PC-9 (cell line): ENCODE results near the gene UGT2B28. TPM values are rescaled to one million over a fixed set of nuclear protein-coding genes. Genes with fewer than 3 reads are reported as not detected.
"Not testable (repeated sequence)": the region's sequence is repeated elsewhere in the genome, so short reads cannot be mapped to it uniquely, and the experiment has no call there.

Source experiments
- BruUV-seq: library from RNA; stranded (reverse); fragments of 400-500 nt; replicated peaks from 2 replicates; lab custom pipeline; 2021; lab: Mats Ljungman, UMichigan
- CTCF ChIA-PET: fragments of 300-600 bp; sonication (Branson Sonifier 250); formaldehyde crosslinking; loops from one replicate; lab custom pipeline; 2022; ENCODE audit warnings: antibody characterized with exemption; lab: Charles Lee
- POLR2A ChIA-PET: fragments of 300-600 bp; sonication (Branson Sonifier 250); formaldehyde crosslinking; loops from one replicate; lab custom pipeline; 2022; ENCODE audit warnings: antibody characterized with exemption; ENCODE audit not compliant: unreplicated experiment; lab: Charles Lee
- DNase-seq, 2 experiments: peaks; one replicate each; pipeline versions ENCODE4 v3.0.0 to v3.0.0-alpha.2; 2015 to 2022; ENCODE audit warnings: mixed read lengths in 1 of 2
- H2AFZ ChIP-seq: fragments of 200-600 bp; sonication (generic); 2 replicates; pipeline ENCODE4 v1.8.1; 2017; ENCODE audit warnings: antibody characterized with exemption
- H3F3A ChIP-seq: fragments of 200-600 bp; sonication (generic); 2 replicates; pipeline ENCODE4 v1.8.1; 2017; ENCODE audit warnings: antibody characterized with exemption, mild to moderate bottlenecking, low read depth; ENCODE audit not compliant: insufficient read depth
- H3K27ac ChIP-seq: fragments of 200-600 bp; sonication (generic); 2 replicates; pipeline ENCODE4 v1.6.1; 2016; ENCODE audit warnings: mixed run types
- H3K27me3 ChIP-seq: fragments of 200-600 bp; sonication (generic); 2 replicates; pipeline ENCODE4 v1.6.1; 2016; ENCODE audit warnings: low read depth, mixed run types; ENCODE audit not compliant: insufficient read depth
- H3K36me3 ChIP-seq: fragments of 200-600 bp; sonication (generic); 2 replicates; pipeline ENCODE4 v1.6.1; 2016; ENCODE audit warnings: low read depth, mixed run types
- H3K4me1 ChIP-seq: fragments of 200-600 bp; sonication (generic); replicated peaks from 2 replicates; pipeline ENCODE4 v1.6.1; 2016; ENCODE audit warnings: mixed run types; ENCODE audit not compliant: insufficient read depth
- H3K4me2 ChIP-seq: fragments of 200-600 bp; sonication (generic); 2 replicates; pipeline ENCODE4 v1.6.1; 2017; ENCODE audit warnings: mixed run types
- H3K4me3 ChIP-seq: fragments of 200-600 bp; sonication (generic); 2 replicates; pipeline ENCODE4 v1.6.1; 2016; ENCODE audit warnings: mixed run types
- H3K79me2 ChIP-seq: fragments of 200-600 bp; sonication (generic); 2 replicates; pipeline ENCODE4 v1.6.1; 2017; ENCODE audit warnings: low read depth, mixed run types
- H3K9me2 ChIP-seq: fragments of 200-600 bp; sonication (generic); 2 replicates; pipeline ENCODE4 v1.8.1; 2017; ENCODE audit warnings: mild to moderate bottlenecking; ENCODE audit not compliant: insufficient read depth
- H3K9me3 ChIP-seq: fragments of 200-600 bp; sonication (generic); 2 replicates; pipeline ENCODE4 v1.8.1; 2016; ENCODE audit warnings: low read depth; ENCODE audit not compliant: insufficient read depth
- H4K20me1 ChIP-seq: fragments of 200-600 bp; sonication (generic); 2 replicates; pipeline ENCODE4 v1.8.1; 2017; ENCODE audit not compliant: insufficient read depth
- intact Hi-C: fragments of 100-400 bp; cut with micrococcal nuclease; formaldehyde crosslinking; loops from one replicate; pipeline ENCODE4 v1.10.0; 2022; ENCODE audit not compliant: unreplicated experiment
- total RNA-seq: library from RNA; stranded (reverse); gene quantifications from 2 replicates; pipeline ENCODE4 v1.2.3, GENCODE V29; 2021

UGT2B28 gene
- total RNA-seq, 1 experiment from 2014 or later, result not detected

- H3F3A ChIP-seq, H3K4me2 ChIP-seq, H4K20me1 ChIP-seq, H3K9me3 ChIP-seq, DNase-seq, H2AFZ ChIP-seq, H3K27me3 ChIP-seq, intact Hi-C loops, H3K79me2 ChIP-seq, H3K9me2 ChIP-seq, H3K4me1 ChIP-seq, H3K36me3 ChIP-seq, H3K27ac ChIP-seq, CTCF ChIA-PET, H3K4me3 ChIP-seq, POLR2A ChIA-PET, BruUV-seq: not testable (repeated sequence)
These were observed 37.6 kb upstream of the UGT2B28 start for GRCh38 chr4:69242562-69243240.

GRCh38 chr4:69250884-69251283, 29.4 kb upstream of the UGT2B28 start:
- H3K27me3 ChIP-seq, intact Hi-C loops, H3K9me3 ChIP-seq, BruUV-seq, H4K20me1 ChIP-seq, CTCF ChIA-PET, H3K9me2 ChIP-seq, H3F3A ChIP-seq, H3K27ac ChIP-seq, DNase-seq, H3K36me3 ChIP-seq, POLR2A ChIA-PET, H3K4me1 ChIP-seq, H3K4me3 ChIP-seq, H3K4me2 ChIP-seq, H2AFZ ChIP-seq, H3K79me2 ChIP-seq: not testable (repeated sequence)

GRCh38 chr4:69253147-69253772, 27.0 kb upstream of the UGT2B28 start:
- H3K4me3 ChIP-seq, H2AFZ ChIP-seq, H3K36me3 ChIP-seq, intact Hi-C loops, DNase-seq, H3K79me2 ChIP-seq, H3K9me3 ChIP-seq, H3K4me1 ChIP-seq, H3K4me2 ChIP-seq, H3K27me3 ChIP-seq, H4K20me1 ChIP-seq, H3K27ac ChIP-seq, CTCF ChIA-PET, H3K9me2 ChIP-seq, H3F3A ChIP-seq, BruUV-seq, POLR2A ChIA-PET: not testable (repeated sequence)

- H4K20me1 ChIP-seq, H3K36me3 ChIP-seq, intact Hi-C loops, H3K9me2 ChIP-seq, H3F3A ChIP-seq, H3K27ac ChIP-seq, H2AFZ ChIP-seq, H3K4me2 ChIP-seq, H3K4me1 ChIP-seq, H3K9me3 ChIP-seq, BruUV-seq, POLR2A ChIA-PET, DNase-seq, H3K4me3 ChIP-seq, CTCF ChIA-PET, H3K27me3 ChIP-seq, H3K79me2 ChIP-seq: not testable (repeated sequence)
These were observed 11.7 kb upstream of the UGT2B28 start for GRCh38 chr4:69268612-69269011.

- H3K4me2 ChIP-seq, DNase-seq, POLR2A ChIA-PET, BruUV-seq, CTCF ChIA-PET, H3K36me3 ChIP-seq, intact Hi-C loops, H3K4me3 ChIP-seq, H4K20me1 ChIP-seq, H3K27ac ChIP-seq, H3K4me1 ChIP-seq, H3K27me3 ChIP-seq, H3F3A ChIP-seq, H3K9me3 ChIP-seq, H3K79me2 ChIP-seq, H2AFZ ChIP-seq, H3K9me2 ChIP-seq: not testable (repeated sequence)
These were observed 16.1 kb downstream of the UGT2B28 start for GRCh38 chr4:69296356-69296755.

GRCh38 chr4:69308426-69309033, 28.3 kb downstream of the UGT2B28 start:
- H3K4me1 ChIP-seq, H3K9me3 ChIP-seq, BruUV-seq, intact Hi-C loops, H3K9me2 ChIP-seq, H3K36me3 ChIP-seq, H3F3A ChIP-seq, H3K4me3 ChIP-seq, H3K27ac ChIP-seq, H4K20me1 ChIP-seq, H3K4me2 ChIP-seq, CTCF ChIA-PET, H3K79me2 ChIP-seq, DNase-seq, H3K27me3 ChIP-seq, H2AFZ ChIP-seq, POLR2A ChIA-PET: not testable (repeated sequence)

- BruUV-seq, H3F3A ChIP-seq, H3K27me3 ChIP-seq, DNase-seq, CTCF ChIA-PET, H4K20me1 ChIP-seq, H3K4me3 ChIP-seq, POLR2A ChIA-PET, H3K79me2 ChIP-seq, H3K36me3 ChIP-seq, H3K4me1 ChIP-seq, H3K9me2 ChIP-seq, H3K27ac ChIP-seq, H3K9me3 ChIP-seq, H2AFZ ChIP-seq, H3K4me2 ChIP-seq, intact Hi-C loops: not testable (repeated sequence)
These were observed 29.3 kb downstream of the UGT2B28 start for GRCh38 chr4:69309549-69310076.
